Measurements from ENCODE around the gene PAOX. TPM values are rescaled to one million over a fixed set of nuclear protein-coding genes. Genes with fewer than 3 reads are reported as not detected.

PAOX gene
- polyA plus RNA-seq, 1 experiment = 3.1 TPM

DNA sequence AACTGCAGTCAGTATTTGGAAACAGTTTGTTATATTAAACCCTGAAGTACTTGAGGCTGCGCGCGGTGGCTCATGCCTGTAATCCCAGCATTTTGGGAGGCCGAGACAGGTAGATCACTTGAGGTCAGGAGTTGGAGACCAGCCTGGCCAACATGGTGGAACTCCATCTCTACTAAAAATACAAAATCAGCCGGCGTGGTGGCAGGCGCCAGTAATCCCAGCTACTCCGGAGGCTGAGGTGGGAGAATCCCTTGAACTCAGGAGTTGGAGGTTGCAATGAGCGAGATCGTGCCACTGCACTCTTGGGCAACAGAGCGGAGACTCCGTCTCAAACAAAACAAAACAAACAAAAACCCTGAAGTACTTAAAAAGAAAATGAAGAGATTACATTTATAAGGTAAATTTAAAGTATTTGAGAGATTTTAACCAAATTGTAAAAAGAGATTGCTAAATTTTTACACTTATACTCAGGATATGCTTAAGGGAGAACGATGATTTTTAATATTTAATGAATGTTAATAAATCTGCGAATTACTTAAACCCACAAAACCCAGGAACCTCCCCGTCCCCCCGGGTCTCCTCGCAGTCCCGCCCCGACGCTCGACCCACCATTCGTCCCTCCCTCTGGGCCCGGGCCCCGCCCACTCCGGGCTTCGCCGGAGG lies 14.5 kb downstream of the PAOX start:
- no peaks in the 10 kb centered on the region; the same call in 1 of the 2 replicates for H3K9me3 ChIP-seq (ENCODE audit: control insufficient read depth, insufficient read depth, low read length)
- H3K27me3 ChIP-seq (ENCODE audit: control insufficient read depth, insufficient read depth, low read length) = no peaks in the 10 kb centered on the region
- no peak for DNase-seq (ENCODE audit: low read depth, low spot score)
- ChIA-PET POLR2A (no interaction called here), CTCF (interaction anchor here (2.8 kb wide), 1 partner anchor 64 kb away, joined by 11 read pairs; no protein-coding TSS in a partner anchor)
- TF ChIP-seq, protein P1, sequence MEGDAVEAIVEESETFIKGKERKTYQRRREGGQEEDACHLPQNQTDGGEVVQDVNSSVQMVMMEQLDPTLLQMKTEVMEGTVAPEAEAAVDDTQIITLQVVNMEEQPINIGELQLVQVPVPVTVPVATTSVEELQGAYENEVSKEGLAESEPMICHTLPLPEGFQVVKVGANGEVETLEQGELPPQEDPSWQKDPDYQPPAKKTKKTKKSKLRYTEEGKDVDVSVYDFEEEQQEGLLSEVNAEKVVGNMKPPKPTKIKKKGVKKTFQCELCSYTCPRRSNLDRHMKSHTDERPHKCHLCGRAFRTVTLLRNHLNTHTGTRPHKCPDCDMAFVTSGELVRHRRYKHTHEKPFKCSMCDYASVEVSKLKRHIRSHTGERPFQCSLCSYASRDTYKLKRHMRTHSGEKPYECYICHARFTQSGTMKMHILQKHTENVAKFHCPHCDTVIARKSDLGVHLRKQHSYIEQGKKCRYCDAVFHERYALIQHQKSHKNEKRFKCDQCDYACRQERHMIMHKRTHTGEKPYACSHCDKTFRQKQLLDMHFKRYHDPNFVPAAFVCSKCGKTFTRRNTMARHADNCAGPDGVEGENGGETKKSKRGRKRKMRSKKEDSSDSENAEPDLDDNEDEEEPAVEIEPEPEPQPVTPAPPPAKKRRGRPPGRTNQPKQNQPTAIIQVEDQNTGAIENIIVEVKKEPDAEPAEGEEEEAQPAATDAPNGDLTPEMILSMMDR (IDR thresholded peaks at IDR 0.05; ENCODE audit: low read depth, low read length) = no peak
- peak overlapping the region; percentile 35 for H3K4me3 ChIP-seq (ENCODE audit: low read depth, low read length)
- H3K27ac ChIP-seq (ENCODE audit: low read depth, low read length) = peak overlapping the region; percentile 11

DNA sequence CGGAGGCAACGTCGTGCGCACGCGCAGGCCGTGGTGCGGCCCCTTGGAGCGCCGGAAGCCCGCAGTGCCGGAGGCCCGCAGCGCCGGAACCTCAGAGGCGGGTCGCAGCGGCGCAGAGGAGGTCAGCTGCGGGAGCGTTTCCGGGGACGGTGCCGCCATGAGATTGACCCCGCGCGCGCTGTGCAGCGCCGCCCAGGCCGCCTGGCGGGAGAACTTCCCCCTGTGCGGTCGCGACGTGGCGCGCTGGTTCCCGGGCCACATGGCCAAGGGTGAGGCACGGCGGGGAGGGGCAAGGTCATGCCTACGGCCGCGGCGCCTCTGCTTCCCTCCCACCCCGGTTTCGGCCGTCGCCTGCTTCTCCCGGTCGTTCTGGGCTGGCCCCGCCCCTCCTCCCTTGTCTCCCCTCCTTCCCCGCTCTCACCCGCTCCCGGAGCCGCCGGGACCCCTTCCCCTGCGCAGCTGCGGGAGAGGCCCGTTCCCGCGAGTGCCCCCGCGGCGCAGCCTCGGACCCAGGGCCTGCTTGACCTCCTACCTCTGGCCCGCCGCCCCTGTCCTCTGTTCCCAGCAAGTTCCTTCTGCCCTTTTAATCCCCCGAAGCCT lies 15.1 kb downstream of the PAOX start, which contains the start of gene MTG1:
MTG1 (plus strand) TSS at position 94 of the 600 bp plus-strand sequence; CDS start at position 158, 64 bp downstream.
- Histone ChIP-seq H3K4me3 (ENCODE audit: low read depth, low read length) (peak within 1 kb of the TSS; percentile 86), H3K27ac (ENCODE audit: low read depth, low read length) (peak within 1 kb of the TSS; percentile 70), H3K9me3 (ENCODE audit: control insufficient read depth, insufficient read depth, low read length) (no peaks in the 10 kb centered on the region; the same call in 1 of the 2 replicates), H3K27me3 (ENCODE audit: control insufficient read depth, insufficient read depth, low read length) (no peaks in the 10 kb centered on the region)
- CTCF ChIA-PET = interaction anchor here (2.8 kb wide), 1 partner anchor 65 kb away, joined by 11 read pairs; no protein-coding TSS in a partner anchor
- TF ChIP-seq, protein P1 (IDR thresholded peaks at IDR 0.05; ENCODE audit: low read depth, low read length) = no peak
- POLR2A ChIA-PET = no interaction called here
- peak; percentile 69 for DNase-seq (ENCODE audit: low read depth, low spot score)

DNA sequence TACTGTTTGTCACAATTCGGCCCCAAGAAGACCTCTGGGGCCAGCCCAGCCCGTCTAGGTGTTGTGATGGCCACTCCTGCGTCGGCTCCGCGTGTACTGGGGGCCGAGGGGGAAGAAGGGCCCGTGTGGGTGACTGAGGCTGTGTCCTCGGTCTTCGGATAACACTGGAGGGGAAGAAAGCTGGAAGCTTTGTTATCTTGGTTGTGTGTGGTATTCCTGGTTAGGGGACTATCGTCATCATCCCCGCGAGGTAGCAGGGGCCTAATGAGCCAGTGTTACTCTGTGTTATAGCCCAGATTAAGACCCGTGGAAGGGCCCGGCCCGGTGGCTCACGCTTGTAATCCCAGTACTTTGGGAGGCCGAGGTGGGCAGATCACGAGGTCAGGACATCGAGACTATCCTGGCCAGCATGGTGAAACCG lies 15.7 kb downstream of the PAOX start:
- Histone ChIP-seq H3K4me3 (ENCODE audit: low read depth, low read length) (peak overlapping the region; percentile 86), H3K9me3 (ENCODE audit: control insufficient read depth, insufficient read depth, low read length) (no peaks in the 10 kb centered on the region; the same call in 1 of the 2 replicates), H3K27ac (ENCODE audit: low read depth, low read length) (peak overlapping the region; percentile 70), H3K27me3 (ENCODE audit: control insufficient read depth, insufficient read depth, low read length) (no peaks in the 10 kb centered on the region)
- no peak for DNase-seq (ENCODE audit: low read depth, low spot score)
- TF ChIP-seq, protein P1 (IDR thresholded peaks at IDR 0.05; ENCODE audit: low read depth, low read length) = no peak
- POLR2A ChIA-PET = no interaction called here
- CTCF ChIA-PET = interaction anchor here (2.8 kb wide), 1 partner anchor 65 kb away, joined by 11 read pairs; no protein-coding TSS in a partner anchor

DNA sequence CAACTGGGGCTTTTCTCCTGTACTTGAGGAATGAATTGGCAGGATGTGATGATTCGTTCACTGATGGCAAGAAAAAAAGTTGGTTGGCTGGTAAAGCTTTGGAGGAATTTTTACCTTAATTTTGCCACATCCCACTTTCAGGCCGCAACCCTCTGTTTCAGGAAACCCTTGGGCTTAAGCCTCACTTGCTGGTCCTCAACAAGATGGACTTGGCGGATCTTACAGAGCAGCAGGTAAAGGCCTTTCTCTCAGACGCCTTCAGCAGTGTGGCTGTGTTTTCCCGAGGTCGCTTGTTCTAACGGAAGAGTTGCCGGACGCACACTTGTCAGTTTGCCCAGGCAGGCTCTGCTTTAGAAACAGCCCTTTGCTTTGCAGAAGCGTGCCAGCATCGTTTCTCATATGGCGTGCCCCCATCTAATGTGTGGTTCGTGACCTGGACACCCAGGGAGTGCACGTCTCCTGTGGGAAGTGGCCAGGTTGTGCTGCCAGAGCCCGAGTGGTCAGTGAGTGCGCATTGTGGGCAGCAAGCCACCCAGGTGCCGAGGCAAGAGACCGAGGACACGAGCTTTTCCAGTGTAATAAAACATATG lies 17.1 kb downstream of the PAOX start:
- POLR2A ChIA-PET = no interaction called here
- H3K27ac ChIP-seq (ENCODE audit: low read depth, low read length) = no peak overlapping the region
- no peaks in the 10 kb centered on the region for H3K27me3 ChIP-seq (ENCODE audit: control insufficient read depth, insufficient read depth, low read length)
- CTCF ChIA-PET = interaction anchor here (1.6 kb wide), 1 partner anchor 67 kb away, joined by 3 read pairs; no protein-coding TSS in a partner anchor
- DNase-seq (ENCODE audit: low read depth, low spot score) = no peak
- H3K4me3 ChIP-seq (ENCODE audit: low read depth, low read length) = no peak overlapping the region
- TF ChIP-seq, protein P1 (IDR thresholded peaks at IDR 0.05; ENCODE audit: low read depth, low read length) = no peak
- no peaks in the 10 kb centered on the region; the same call in 1 of the 2 replicates for H3K9me3 ChIP-seq (ENCODE audit: control insufficient read depth, insufficient read depth, low read length)
